ENCODE results near the gene AKIRIN2.
"Not testable (repeated sequence)": the region's sequence is repeated elsewhere in the genome, so short reads cannot be mapped to it uniquely, and the experiment has no call there.

AKIRIN2 gene

GRCh38 chr6:87702589-87702945, 534 bp upstream of the AKIRIN2 start:
- H4K20me1 ChIP-seq: peaks cover 38% of the 10 kb centered on the region
- no peaks in the 10 kb centered on the region for H3K27me3 ChIP-seq
- H3K9ac ChIP-seq: peak overlapping the region; percentile 57; the same call in 1 of the 2 replicates
- peak overlapping the region; percentile 67 for H3K4me2 ChIP-seq
- peaks cover 7% of the 10 kb centered on the region; the same call in 1 of the 2 replicates for H3K4me1 ChIP-seq
- no peak for TF ChIP-seq Cebpa-rat (IDR thresholded peaks at IDR 0.05)
- H3K9me3 ChIP-seq: no peaks in the 10 kb centered on the region
- H3K36me3 ChIP-seq: no peaks in the 10 kb centered on the region
- no peak overlapping the region for H3K27ac ChIP-seq
- peak overlapping the region; percentile 84 for H3K4me3 ChIP-seq

- Histone ChIP-seq H3K4me3 (peak overlapping the region; percentile 84), H3K27ac (peak overlapping the region; percentile 92), H3K36me3 (no peaks in the 10 kb centered on the region), H4K20me1 (peaks cover 51% of the 10 kb centered on the region), H3K9ac (peak overlapping the region; percentile 93), H3K4me1 (peaks cover 9% of the 10 kb centered on the region; the same call in 1 of the 2 replicates), H3K27me3 (no peaks in the 10 kb centered on the region), H3K9me3 (no peaks in the 10 kb centered on the region), H3K4me2 (peak overlapping the region; percentile 71; the same call in 1 of the 2 replicates)
- TF ChIP-seq Cebpa-rat (IDR thresholded peaks at IDR 0.05): no peak
Measured at GRCh38 chr6:87701344-87701675, 723 bp downstream of the AKIRIN2 start.

GRCh38 chr6:87700397-87701343, 1.4 kb downstream of the AKIRIN2 start:
- Histone ChIP-seq H3K36me3 (no peaks in the 10 kb centered on the region), H3K9ac (peak overlapping the region; percentile 93), H3K4me1 (peaks cover 9% of the 10 kb centered on the region; the same call in 1 of the 2 replicates), H3K27ac (peak overlapping the region; percentile 92), H4K20me1 (peaks cover 57% of the 10 kb centered on the region), H3K4me2 (peak overlapping the region; percentile 71), H3K4me3 (peak overlapping the region; percentile 84), H3K9me3 (no peaks in the 10 kb centered on the region), H3K27me3 (no peaks in the 10 kb centered on the region)
- TF ChIP-seq Cebpa-rat (IDR thresholded peaks at IDR 0.05): no peak

GRCh38 chr6:87699576-87699975, 2.5 kb downstream of the AKIRIN2 start:
- peak overlapping the region; percentile 38; the same call in 1 of the 2 replicates for H3K9ac ChIP-seq
- TF ChIP-seq Cebpa-rat (IDR thresholded peaks at IDR 0.05): no peak
- H4K20me1 ChIP-seq: peaks cover 68% of the 10 kb centered on the region
- H3K4me1 ChIP-seq: peaks cover 9% of the 10 kb centered on the region; the same call in 1 of the 2 replicates
- H3K9me3 ChIP-seq: no peaks in the 10 kb centered on the region
- H3K27me3 ChIP-seq: no peaks in the 10 kb centered on the region
- peak overlapping the region; percentile 71 for H3K4me2 ChIP-seq
- H3K27ac ChIP-seq: 0 out of 2 replicates have a peak overlapping the region, but pooled peaks have one; percentile 92
- H3K4me3 ChIP-seq: peak overlapping the region; percentile 84
- H3K36me3 ChIP-seq: no peaks in the 10 kb centered on the region

- no peaks in the 10 kb centered on the region for H3K27me3 ChIP-seq
- peaks cover 9% of the 10 kb centered on the region; the same call in 1 of the 2 replicates for H3K4me1 ChIP-seq
- peaks cover 78% of the 10 kb centered on the region for H4K20me1 ChIP-seq
- H3K27ac ChIP-seq: no peak overlapping the region
- peak overlapping the region; percentile 84 for H3K4me3 ChIP-seq
- H3K36me3 ChIP-seq: no peaks in the 10 kb centered on the region
- no peaks in the 10 kb centered on the region for H3K9me3 ChIP-seq
- H3K9ac ChIP-seq: peak overlapping the region; percentile 38; the same call in 1 of the 2 replicates
- TF ChIP-seq Cebpa-rat (IDR thresholded peaks at IDR 0.05): no peak
- H3K4me2 ChIP-seq: peak overlapping the region; percentile 71
Measured at GRCh38 chr6:87698547-87699006, 3.5 kb downstream of the AKIRIN2 start.

GRCh38 chr6:87697581-87698546, 4.2 kb downstream of the AKIRIN2 start:
- H3K36me3 ChIP-seq: no peaks in the 10 kb centered on the region
- H4K20me1 ChIP-seq: peaks cover 85% of the 10 kb centered on the region
- TF ChIP-seq Cebpa-rat (IDR thresholded peaks at IDR 0.05): no peak
- no peaks in the 10 kb centered on the region for H3K9me3 ChIP-seq
- no peak overlapping the region; the same call in 1 of the 2 replicates for H3K9ac ChIP-seq
- no peak overlapping the region for H3K27ac ChIP-seq
- peaks cover 9% of the 10 kb centered on the region; the same call in 1 of the 2 replicates for H3K4me1 ChIP-seq
- H3K4me3 ChIP-seq: peak overlapping the region; percentile 84
- H3K27me3 ChIP-seq: no peaks in the 10 kb centered on the region
- H3K4me2 ChIP-seq: peak overlapping the region; percentile 71

- not testable (repeated sequence) for H3K4me2 ChIP-seq
Measured at GRCh38 chr6:87696817-87697216, 5.2 kb downstream of the AKIRIN2 start.

GRCh38 chr6:87692086-87692485, 9.9 kb downstream of the AKIRIN2 start:
- no peak for TF ChIP-seq Cebpa-rat (IDR thresholded peaks at IDR 0.05)
- Histone ChIP-seq H4K20me1 (peaks cover 98% of the 10 kb centered on the region), H3K27ac (no peak overlapping the region), H3K36me3 (peaks cover 13% of the 10 kb centered on the region; the same call in 1 of the 2 replicates), H3K9ac (no peak overlapping the region), H3K4me3 (no peak overlapping the region), H3K9me3 (no peaks in the 10 kb centered on the region), H3K27me3 (no peaks in the 10 kb centered on the region), H3K4me2 (peak overlapping the region; percentile 17; the same call in 1 of the 2 replicates), H3K4me1 (peaks cover 10% of the 10 kb centered on the region; the same call in 1 of the 2 replicates)

More at GRCh38 chr6:87696817-87697216, 5.2 kb downstream of the AKIRIN2 start:
- not testable (repeated sequence) for H3K36me3 ChIP-seq, H3K9me3 ChIP-seq, H3K9ac ChIP-seq, H3K27ac ChIP-seq, H3K27me3 ChIP-seq, H3K4me3 ChIP-seq
- H3K4me1 ChIP-seq: peaks cover 10% of the 10 kb centered on the region
- peaks cover 96% of the 10 kb centered on the region for H4K20me1 ChIP-seq

GRCh38 chr6:87690441-87690840, 11.6 kb downstream of the AKIRIN2 start:
- H3K9me3 ChIP-seq: no peaks in the 10 kb centered on the region
- H3K27me3 ChIP-seq: no peaks in the 10 kb centered on the region
- no peak overlapping the region for H3K4me3 ChIP-seq
- H3K4me1 ChIP-seq: peaks cover 10% of the 10 kb centered on the region; the same call in 1 of the 2 replicates
- H4K20me1 ChIP-seq: peaks cover 98% of the 10 kb centered on the region
- no peak overlapping the region for H3K4me2 ChIP-seq
- no peak overlapping the region for H3K27ac ChIP-seq
- no peak overlapping the region for H3K9ac ChIP-seq
- TF ChIP-seq Cebpa-rat (IDR thresholded peaks at IDR 0.05): no peak
- H3K36me3 ChIP-seq: peaks cover 13% of the 10 kb centered on the region; the same call in 1 of the 2 replicates

GRCh38 chr6:87687893-87688292, 14.1 kb downstream of the AKIRIN2 start:
- peaks cover 98% of the 10 kb centered on the region for H4K20me1 ChIP-seq
- H3K27ac ChIP-seq, H3K4me3 ChIP-seq, H3K4me2 ChIP-seq, H3K9me3 ChIP-seq, H3K27me3 ChIP-seq, H3K9ac ChIP-seq: not testable (repeated sequence)
- H3K36me3 ChIP-seq: peaks cover 13% of the 10 kb centered on the region; the same call in 1 of the 2 replicates
- peaks cover 10% of the 10 kb centered on the region; the same call in 1 of the 2 replicates for H3K4me1 ChIP-seq
